ENCODE results near the gene ST8SIA5.

ST8SIA5 gene

GRCh38 chr18:46677611-46678010 is 79.2 kb downstream of the ST8SIA5 start:
- CTCF ChIA-PET: interaction anchor here (0.8 kb wide), 1 partner anchor 19 kb away, joined by 3 read pairs; no protein-coding TSS in a partner anchor
- TF ChIP-seq SP1 (IDR thresholded peaks at IDR 0.05) (no peak), NFRKB (IDR thresholded peaks at IDR 0.05) (no peak), SUZ12 (IDR thresholded peaks at IDR 0.05) (no peak), ARNT (IDR thresholded peaks at IDR 0.05) (no peak), ELF4 (IDR thresholded peaks at IDR 0.05) (no peak), HDGF (IDR thresholded peaks at IDR 0.05; ENCODE audit: borderline replicate concordance) (no peak), BHLHE40 (IDR thresholded peaks at IDR 0.05; ENCODE audit: borderline replicate concordance) (no peak), LEF1 (IDR thresholded peaks at IDR 0.05; ENCODE audit: borderline replicate concordance) (no peak), FOXA1 (IDR thresholded peaks at IDR 0.05) (no peak), ZNF384 (IDR thresholded peaks at IDR 0.05) (no peak), CTBP1 (IDR thresholded peaks at IDR 0.05; ENCODE audit: borderline replicate concordance) (no peak), TARDBP (IDR thresholded peaks at IDR 0.05) (no peak), L3MBTL2 (conservative IDR thresholded peaks at IDR 0.05) (no peak)
- TF ChIP-seq, protein P1, sequence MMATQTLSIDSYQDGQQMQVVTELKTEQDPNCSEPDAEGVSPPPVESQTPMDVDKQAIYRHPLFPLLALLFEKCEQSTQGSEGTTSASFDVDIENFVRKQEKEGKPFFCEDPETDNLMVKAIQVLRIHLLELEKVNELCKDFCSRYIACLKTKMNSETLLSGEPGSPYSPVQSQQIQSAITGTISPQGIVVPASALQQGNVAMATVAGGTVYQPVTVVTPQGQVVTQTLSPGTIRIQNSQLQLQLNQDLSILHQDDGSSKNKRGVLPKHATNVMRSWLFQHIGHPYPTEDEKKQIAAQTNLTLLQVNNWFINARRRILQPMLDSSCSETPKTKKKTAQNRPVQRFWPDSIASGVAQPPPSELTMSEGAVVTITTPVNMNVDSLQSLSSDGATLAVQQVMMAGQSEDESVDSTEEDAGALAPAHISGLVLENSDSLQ (IDR thresholded peaks at IDR 0.05): no peak
- DNase-seq (ENCODE audit: extremely low spot score): no peak
- POLR2A ChIA-PET: no interaction called here

DNA sequence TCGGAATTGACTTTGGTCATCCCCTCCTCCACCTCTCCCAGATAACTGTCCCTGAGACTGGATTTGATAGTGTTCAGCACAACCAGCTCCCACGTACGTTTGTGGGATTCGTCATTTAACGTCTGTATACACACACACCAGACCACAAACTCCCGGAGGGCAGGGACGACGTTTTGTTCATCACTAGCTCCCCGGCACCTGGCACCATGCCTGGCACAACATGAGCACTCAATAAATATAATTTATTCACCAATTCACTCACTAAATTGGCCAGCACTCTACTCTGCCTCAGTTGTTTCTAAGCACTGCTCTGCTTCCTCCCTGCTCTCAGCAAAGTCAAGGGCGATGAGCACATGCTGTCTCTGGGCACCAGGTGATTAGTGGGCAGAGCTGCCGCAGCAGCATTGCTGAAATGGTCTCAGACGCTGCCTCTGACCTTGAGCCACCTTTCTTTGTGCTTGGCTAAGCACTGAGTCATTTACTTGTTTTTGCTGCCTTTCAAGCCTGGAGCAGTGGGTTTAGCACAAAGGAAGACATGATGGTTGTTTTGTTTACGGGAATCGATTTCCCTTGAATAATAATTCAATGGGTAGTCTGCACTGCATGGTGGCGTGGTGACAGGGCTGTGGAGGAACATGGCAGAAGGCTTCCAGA is 80.5 kb downstream of the ST8SIA5 start:
- no peak for DNase-seq (ENCODE audit: extremely low spot score)
- POLR2A ChIA-PET: no interaction called here
- CTCF ChIA-PET: interaction anchor here (0.6 kb wide), 1 partner anchor 25 kb away, joined by 3 read pairs; no protein-coding TSS in a partner anchor
- TF ChIP-seq FOXA1 (IDR thresholded peaks at IDR 0.05): no peak
- no peak for TF ChIP-seq SUZ12 (IDR thresholded peaks at IDR 0.05)
- no peak for TF ChIP-seq ZNF384 (IDR thresholded peaks at IDR 0.05)
- TF ChIP-seq SP1 (IDR thresholded peaks at IDR 0.05): no peak
- TF ChIP-seq BHLHE40 (IDR thresholded peaks at IDR 0.05; ENCODE audit: borderline replicate concordance): no peak
- no peak for TF ChIP-seq L3MBTL2 (conservative IDR thresholded peaks at IDR 0.05)
- TF ChIP-seq FOXM1 (IDR thresholded peaks at IDR 0.05; ENCODE audit: borderline replicate concordance): no peak
- no peak for TF ChIP-seq LEF1 (IDR thresholded peaks at IDR 0.05; ENCODE audit: borderline replicate concordance)
- TF ChIP-seq CTBP1 (IDR thresholded peaks at IDR 0.05; ENCODE audit: borderline replicate concordance): no peak
- TF ChIP-seq, protein P1 (IDR thresholded peaks at IDR 0.05): no peak
- TF ChIP-seq HDGF (IDR thresholded peaks at IDR 0.05; ENCODE audit: borderline replicate concordance): no peak
- no peak for TF ChIP-seq TARDBP (IDR thresholded peaks at IDR 0.05)
- TF ChIP-seq ARNT (IDR thresholded peaks at IDR 0.05): no peak
- no peak for TF ChIP-seq ELF4 (IDR thresholded peaks at IDR 0.05)

- TF ChIP-seq ARNT (IDR thresholded peaks at IDR 0.05) (no peak), BHLHE40 (IDR thresholded peaks at IDR 0.05; ENCODE audit: borderline replicate concordance) (no peak), FOXK2 (IDR thresholded peaks at IDR 0.05) (no peak), FOXA1 (IDR thresholded peaks at IDR 0.05) (no peak), NFRKB (IDR thresholded peaks at IDR 0.05) (no peak), ZNF384 (IDR thresholded peaks at IDR 0.05) (no peak), L3MBTL2 (conservative IDR thresholded peaks at IDR 0.05) (no peak), LEF1 (IDR thresholded peaks at IDR 0.05; ENCODE audit: borderline replicate concordance) (no peak), ELF4 (IDR thresholded peaks at IDR 0.05) (no peak), FOXM1 (IDR thresholded peaks at IDR 0.05; ENCODE audit: borderline replicate concordance) (no peak), CTBP1 (IDR thresholded peaks at IDR 0.05; ENCODE audit: borderline replicate concordance) (no peak), HDGF (IDR thresholded peaks at IDR 0.05; ENCODE audit: borderline replicate concordance) (no peak), SUZ12 (IDR thresholded peaks at IDR 0.05) (no peak), SP1 (IDR thresholded peaks at IDR 0.05) (no peak), TARDBP (IDR thresholded peaks at IDR 0.05) (no peak)
- TF ChIP-seq, protein P1 (IDR thresholded peaks at IDR 0.05): no peak
- POLR2A ChIA-PET: no interaction called here
- no peak for DNase-seq (ENCODE audit: extremely low spot score)
- CTCF ChIA-PET: no interaction called here
These were observed 81.7 kb downstream of the ST8SIA5 start for GRCh38 chr18:46675112-46675511.

DNA sequence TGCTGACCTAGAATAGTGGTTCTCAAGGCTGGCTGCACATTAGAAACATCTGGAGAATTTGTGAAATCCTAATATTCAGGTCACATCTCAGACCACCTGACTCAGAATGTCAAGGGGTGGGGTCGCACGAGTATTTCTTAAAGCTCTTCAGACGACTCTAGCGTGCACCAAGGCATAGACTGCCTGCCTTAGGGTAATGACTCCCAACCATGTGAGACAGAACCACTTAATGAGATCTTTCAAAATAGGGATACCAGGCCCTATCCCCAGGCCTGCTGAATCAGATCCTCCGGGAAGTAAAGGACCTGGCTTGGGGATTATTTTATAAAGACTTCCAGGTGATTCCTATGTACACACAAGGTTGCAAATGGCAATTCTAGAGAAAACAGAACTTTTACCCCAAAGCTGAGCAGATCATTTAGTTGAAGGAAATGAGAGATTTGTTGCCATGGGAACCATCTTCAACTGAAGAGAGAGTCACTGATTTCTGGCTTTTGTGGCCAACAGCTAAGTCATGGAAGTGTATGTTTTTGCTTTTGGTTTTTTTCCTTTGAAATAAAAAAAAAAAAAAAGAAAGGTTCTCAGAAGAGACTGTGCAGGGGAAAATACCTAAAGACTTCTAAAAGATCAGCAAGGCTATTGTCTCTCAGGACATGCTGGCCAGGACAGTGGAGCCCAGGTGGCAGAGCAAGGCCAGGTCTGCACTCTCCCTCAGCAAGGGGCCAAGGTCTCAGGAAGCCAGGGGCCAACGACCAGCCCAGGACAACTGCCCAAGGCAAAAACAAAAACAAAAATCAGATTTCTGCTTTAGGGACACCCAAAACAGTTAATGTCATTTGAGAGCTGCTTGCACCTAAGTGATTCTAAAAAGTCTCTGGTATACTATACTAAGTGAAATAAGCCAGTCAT is 84.5 kb downstream of the ST8SIA5 start:
- TF ChIP-seq NFRKB (IDR thresholded peaks at IDR 0.05): no peak
- no peak for TF ChIP-seq SUZ12 (IDR thresholded peaks at IDR 0.05)
- no peak for TF ChIP-seq FOXM1 (IDR thresholded peaks at IDR 0.05; ENCODE audit: borderline replicate concordance)
- TF ChIP-seq, protein P1 (IDR thresholded peaks at IDR 0.05): no peak
- TF ChIP-seq FOXK2 (IDR thresholded peaks at IDR 0.05): no peak
- DNase-seq (ENCODE audit: extremely low spot score): no peak
- CTCF ChIA-PET: interaction anchor here (1.3 kb wide), 1 partner anchor 14 kb away, joined by 5 read pairs; no protein-coding TSS in a partner anchor
- POLR2A ChIA-PET: no interaction called here

DNA sequence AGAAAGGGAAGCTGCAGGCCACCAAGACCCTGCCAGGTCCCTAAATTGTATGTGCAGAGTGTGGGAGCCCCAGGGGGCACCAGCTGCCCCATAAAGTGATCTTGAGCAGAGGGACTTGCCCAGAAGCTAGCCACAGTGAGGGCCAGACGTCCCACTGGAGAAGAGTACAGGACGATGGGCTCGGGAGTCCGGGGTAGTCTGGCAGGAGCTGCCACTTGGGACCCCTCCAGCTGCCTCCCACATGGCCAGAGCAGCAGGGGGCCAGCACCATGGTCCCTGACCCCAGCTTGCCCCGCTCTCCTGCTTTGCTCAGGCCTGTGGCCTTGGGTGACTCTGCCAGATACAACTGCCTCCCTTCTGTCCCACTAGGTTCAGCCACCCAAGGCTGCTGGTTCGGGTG is 88.2 kb downstream of the ST8SIA5 start:
- POLR2A ChIA-PET: no interaction called here
- TF ChIP-seq FOXK2 (IDR thresholded peaks at IDR 0.05): no peak
- TF ChIP-seq NFRKB (IDR thresholded peaks at IDR 0.05): no peak
- no peak for TF ChIP-seq TARDBP (IDR thresholded peaks at IDR 0.05)
- TF ChIP-seq, protein P1 (IDR thresholded peaks at IDR 0.05): no peak
- TF ChIP-seq L3MBTL2 (conservative IDR thresholded peaks at IDR 0.05): no peak
- TF ChIP-seq ARNT (IDR thresholded peaks at IDR 0.05): no peak
- TF ChIP-seq FOXM1 (IDR thresholded peaks at IDR 0.05; ENCODE audit: borderline replicate concordance): no peak
- TF ChIP-seq LEF1 (IDR thresholded peaks at IDR 0.05; ENCODE audit: borderline replicate concordance): no peak
- no peak for TF ChIP-seq CTBP1 (IDR thresholded peaks at IDR 0.05; ENCODE audit: borderline replicate concordance)
- TF ChIP-seq ELF4 (IDR thresholded peaks at IDR 0.05): no peak
- no peak for TF ChIP-seq FOXA1 (IDR thresholded peaks at IDR 0.05)
- TF ChIP-seq SUZ12 (IDR thresholded peaks at IDR 0.05): no peak
- DNase-seq (ENCODE audit: extremely low spot score): no peak
- CTCF ChIA-PET: no interaction called here
